CD4-positive, alpha-beta T cell treated with Interleukin-6 for 4 hours (primary cell): ENCODE measurements around the gene PCNX2.

ENCODE experiments used
- DNase-seq: peaks from one replicate; pipeline ENCODE4 v3.0.0-alpha.2; 2020; ENCODE audit warnings: mixed read lengths

Gene PCNX2

DNA sequence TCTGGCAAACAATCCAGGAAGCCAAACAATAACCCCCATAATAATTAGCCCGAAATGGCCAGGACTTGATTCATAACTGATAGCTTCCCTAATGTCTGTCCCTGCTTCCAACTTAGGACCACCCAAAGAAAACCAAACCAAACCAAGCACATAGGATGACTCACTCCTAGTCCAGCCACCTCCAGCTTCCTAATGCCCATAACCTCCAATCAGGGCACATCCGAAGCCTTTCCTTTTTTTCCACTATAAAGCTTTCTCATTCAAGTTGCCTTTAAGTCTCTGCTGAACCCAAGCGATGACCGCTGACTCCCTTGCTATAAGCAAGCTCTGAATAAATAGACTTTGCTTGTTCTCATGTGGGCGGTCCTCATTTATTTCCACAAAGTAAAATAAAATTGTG is 40.4 kb downstream of the PCNX2 start:
- no peak for DNase-seq

DNA sequence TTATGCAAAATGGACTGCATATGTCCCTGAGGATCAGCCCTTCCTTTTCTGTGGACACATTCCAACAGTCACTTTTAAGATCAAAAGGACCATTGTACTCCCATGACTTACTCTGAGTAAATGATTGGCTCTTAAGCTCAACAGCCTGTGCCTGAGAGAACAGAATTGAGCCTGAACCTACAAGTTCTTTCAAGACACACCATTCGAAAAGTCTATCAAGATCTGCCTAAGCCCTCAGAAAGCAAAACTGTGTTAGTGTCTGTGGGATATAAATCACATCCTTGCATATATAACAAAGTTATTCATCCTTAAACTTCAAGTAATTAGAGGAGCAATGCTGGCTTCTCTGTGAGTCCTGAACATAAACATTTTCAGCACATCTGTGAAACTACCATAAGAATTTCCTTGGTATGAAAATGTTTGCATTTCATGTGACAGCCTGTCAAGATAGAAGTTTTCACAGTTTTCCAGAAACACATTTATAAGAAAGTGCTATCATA is 41.6 kb downstream of the PCNX2 start:
- DNase-seq = no peak

DNA sequence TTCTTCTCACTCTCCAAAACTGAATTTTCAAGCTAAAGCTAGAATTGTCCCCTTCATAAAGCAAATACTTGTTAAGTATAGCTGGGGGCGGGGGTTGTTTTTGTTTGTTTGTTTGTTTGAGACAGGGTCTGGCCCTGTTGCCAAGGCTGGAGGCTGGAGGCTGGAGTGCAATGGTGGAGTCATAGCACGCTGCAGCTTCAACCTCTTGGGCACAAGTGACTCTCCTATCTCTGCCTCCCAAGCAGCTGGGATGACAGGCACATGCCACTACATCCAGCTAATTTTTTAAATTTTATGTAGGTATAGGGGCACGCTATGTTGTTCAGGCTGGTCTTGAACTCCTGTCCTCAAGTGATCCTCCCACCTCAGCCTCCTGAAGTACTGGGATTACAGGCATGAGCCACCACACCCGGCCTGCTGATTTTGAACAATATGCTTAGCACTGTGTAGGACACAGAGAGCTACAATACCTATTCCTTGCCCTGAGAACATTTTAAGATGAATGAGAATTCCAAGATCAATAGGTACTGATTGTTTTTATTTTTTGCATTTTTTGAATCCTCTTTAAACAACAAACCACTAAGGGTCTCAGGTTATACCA is 42.2 kb downstream of the PCNX2 start:
- DNase-seq = no peak

DNA sequence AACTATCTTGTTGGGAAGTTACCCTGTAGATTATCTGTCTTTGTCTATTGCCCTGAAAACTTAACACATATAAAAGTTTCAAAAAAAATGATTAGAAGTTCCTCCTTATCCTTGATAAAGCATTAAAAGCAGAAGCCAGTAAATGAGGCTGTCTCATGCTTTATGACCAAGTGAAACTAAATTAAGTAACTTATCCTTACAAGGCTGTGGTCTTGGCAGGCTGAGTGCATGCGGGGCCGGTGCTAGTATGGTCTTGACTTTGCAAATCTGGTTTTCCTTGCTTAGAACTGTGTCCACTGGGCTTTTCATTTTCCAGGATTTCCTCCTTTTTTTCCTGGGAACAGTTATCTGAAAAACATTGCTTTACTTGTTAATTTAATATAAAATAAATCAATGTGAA is 43.1 kb downstream of the PCNX2 start:
- DNase-seq = no peak

DNA sequence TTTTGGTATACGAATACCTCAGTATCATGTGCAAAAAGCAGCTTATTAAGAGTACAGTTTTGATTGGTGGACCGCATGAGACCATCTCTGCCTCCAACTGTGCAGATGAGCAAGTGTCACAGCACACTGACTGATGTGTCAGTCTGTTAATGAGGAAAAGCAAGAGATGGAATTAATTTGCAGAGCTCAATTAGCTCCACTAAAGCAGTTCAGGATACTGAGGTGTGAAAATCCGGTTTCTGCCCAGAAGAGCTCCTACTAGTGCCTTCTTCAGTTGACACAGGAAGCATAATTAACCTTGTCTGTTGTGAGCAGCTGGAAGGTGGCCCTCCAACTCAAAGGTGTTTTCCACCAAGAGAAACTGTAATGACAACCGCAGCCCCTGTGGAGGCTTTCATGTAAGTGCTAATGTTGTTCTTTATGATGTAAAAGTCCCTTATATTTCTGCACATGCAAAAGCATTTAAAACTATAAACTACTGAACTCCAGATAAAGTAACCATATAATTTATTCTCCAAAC is 44.3 kb downstream of the PCNX2 start:
- no peak for DNase-seq

DNA sequence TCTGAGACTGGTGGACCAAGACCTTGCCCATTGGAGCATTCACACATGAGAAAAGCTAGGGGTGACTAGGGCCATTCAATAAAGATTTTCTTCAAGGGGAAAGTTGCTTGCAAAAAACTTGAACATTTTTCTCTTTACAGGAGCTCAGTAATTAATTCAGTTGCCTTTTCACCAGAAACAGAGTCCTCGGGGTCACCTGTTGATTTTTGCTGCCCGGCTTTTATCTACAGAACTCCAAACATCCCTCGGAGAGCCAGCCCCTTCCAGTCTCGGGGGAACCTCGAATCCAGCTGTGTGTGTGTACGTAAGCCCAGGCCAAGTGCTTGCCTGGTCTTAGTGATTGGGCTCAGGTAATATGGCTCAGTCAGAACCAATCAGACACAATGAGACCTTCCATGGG is 47.5 kb downstream of the PCNX2 start:
- DNase-seq = no peak

DNA sequence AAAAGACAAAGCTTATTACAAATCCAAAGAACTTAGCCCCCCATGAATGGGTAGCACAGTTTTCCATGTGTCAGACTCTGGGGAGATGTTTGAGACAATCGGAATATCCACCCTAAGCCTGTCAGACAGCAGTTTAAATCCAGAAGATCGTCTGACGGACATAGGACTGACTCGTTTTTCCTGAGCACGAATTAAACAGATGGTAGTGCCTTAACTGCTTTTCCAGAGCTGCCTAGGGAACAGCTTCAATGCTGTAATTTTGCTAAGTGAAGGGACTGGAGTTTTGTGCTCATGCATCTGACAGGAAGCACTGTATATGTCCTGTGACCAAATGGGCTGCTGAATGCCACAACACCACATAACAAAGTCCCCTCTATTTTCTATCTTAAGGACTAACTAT is 48.6 kb downstream of the PCNX2 start:
- DNase-seq = no peak

DNA sequence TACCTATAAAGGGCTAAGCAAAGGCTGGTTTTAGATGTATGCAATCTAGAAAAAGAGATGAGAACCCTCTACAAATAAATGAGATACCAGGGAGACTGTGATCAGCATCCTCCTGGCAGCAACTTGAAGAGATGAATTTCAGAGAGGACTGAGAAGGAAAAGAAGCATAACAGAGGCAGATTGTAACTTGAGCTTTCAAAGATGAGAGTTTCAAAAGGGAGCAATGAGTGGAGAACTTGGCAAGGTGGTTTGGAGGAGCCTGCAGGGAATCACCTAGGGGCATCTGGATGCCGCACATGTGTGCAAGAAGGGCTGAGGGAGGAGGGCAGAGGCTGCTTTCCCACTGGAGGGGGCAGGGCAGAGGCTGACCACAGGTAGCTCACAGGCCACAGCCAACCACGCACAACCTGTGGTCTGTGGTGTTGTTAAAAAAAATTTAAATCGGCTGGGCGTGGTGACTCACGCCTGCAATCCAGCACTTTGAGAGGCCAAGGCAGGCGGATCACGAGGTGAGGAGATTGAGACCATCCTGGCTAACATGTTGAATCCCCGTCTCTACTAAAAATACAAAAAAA is 50.2 kb downstream of the PCNX2 start:
- no peak for DNase-seq

DNA sequence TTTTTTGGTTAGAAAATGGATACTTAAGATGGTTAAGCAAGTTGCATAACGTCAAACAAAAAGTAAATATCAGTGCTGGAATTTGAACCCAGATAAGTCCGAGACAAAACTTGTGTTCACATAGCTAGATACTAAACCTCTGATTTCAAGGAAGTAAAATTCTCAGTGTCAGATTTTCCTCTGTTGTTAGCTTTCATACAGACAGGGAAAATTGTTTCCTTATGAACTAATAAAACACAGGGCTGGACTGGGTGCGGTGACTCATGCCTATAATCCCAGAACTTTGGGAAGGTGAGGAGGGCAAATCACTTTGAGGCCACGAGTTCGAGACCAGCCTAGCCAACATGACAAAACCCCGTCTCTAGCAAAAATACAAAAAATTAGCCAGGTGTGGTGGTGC is 51.3 kb downstream of the PCNX2 start:
- no peak for DNase-seq

DNA sequence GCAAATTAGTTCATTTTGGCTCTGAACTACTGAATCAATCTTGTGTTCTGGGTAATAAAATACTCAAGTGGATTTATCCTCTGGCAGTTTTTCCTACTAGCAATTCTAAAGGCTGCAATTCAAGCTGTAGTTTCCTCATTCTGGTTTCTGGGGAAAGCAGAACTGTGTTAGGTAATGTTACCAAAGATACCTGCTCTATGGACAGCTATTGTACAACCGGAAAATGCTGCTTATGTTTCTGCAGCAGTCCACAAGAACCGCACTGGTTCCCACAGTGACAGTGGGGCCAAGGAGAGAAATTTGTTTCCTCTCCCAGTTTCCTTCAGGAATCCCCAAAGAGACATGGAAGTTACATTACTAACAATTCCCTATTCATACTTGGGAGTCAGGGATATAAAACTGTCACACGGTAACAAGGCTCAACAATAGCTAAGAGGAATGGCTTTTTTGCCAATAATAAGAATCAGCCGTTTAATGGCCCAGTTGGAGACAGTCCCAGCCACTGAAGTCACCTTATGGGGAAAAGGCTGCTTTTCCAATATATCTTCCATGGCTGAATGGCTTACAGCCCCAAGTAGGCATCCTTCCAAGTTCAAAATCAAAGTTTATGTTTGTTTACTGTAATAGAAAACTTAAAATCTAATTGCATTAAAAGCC is 52.6 kb downstream of the PCNX2 start:
- no peak for DNase-seq

DNA sequence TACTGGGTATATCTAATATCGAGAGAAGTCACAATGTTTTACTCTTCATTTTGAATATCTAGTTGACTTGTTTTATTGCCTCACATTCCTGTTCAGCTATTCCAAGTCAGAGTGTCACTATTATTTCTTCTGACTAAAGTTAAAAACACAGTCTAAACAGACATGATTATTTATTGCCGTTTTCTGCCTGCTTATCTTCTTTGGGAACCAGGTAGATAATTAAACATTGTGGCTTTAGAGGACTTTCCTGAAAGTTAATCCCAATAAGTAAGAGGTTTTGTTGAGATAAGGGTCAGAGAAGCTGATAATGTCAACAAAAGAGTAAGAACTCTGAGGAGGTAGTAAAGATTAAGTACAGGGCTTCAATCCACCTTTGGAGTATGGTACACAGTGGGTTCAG is 53.8 kb downstream of the PCNX2 start:
- DNase-seq = no peak

DNA sequence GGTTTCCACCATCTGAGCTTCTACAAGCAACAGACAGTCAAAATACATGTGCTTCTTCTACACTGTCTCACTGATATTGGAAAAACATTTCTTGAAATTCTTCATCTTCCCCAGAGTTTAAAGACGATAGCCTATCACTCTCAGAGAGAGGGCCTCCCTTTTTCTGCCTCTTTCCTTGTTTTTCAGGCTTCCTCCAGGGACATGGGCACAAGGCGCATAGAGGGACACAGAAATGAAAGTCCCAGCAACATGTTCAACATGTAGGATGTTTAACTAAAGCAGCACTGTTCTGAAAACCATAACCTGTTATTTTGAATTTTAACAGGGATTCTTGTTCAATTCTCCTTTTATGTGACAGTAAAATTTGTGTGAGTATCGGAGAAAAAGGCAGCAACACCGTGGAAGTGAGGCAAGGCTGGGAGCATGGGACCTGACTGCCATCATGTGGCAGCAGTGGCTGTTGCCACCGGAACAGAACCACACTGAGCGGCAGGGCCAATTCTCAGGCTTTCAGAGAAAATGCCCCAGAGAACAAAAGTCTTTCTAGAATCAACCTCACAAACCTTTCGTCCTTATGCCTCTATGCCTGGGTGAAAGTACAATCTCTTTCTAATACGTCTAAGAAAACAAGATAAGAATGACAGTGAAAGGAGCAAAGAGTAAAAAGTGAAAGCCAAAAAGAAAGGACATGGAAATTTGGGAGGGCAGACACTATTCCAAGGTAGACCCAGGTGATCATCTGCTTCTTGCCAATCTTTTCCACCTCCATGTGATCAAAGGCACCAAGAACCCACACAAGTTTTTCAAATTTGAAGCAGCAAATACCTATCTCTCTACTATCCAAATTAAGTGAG is 54.5 kb downstream of the PCNX2 start:
- peak; percentile 22 for DNase-seq

DNA sequence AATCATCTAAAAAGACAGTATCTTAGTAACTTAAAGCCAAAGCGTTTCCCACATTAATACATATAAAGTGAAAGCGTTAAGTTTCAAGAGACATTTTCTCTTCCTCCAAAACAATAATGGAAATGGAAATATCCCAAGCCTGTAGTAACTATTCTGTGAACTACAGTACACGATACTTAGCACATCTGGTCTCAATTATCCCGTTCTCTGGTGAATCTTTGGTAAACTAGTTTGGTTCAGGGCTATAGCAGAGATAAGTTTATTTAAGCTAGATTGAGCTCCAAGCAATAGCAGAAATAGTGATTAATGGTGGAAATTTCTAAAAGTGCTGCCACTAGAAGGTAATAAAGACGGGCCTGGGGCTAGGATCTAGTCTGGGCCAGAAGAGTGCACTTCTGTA is 55.2 kb downstream of the PCNX2 start:
- no peak for DNase-seq

DNA sequence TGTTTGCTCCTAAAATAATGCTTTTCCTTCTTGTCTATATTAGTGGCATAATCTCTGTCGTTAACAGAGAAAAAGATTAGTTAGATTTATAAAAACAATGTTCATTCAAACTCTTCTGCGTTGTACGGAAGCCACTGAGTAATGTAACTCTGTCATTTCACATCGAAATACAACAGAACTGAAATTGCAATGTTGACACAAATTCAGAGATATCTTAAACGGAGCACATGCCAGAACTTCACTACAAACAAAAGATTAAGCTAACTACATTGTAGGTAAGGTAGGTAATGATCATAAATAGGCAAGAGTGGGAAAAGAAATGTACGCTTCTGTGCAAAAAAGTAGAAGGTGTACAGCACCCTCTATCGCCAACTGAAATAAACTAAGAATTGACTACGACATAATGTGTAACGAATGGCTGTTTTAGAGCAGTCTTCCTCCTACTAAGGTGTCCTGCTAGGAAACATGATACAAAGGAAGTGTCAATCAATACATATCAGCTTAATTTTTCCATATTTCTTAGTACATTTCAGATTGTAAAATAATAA is 56.6 kb downstream of the PCNX2 start:
- no peak for DNase-seq

DNA sequence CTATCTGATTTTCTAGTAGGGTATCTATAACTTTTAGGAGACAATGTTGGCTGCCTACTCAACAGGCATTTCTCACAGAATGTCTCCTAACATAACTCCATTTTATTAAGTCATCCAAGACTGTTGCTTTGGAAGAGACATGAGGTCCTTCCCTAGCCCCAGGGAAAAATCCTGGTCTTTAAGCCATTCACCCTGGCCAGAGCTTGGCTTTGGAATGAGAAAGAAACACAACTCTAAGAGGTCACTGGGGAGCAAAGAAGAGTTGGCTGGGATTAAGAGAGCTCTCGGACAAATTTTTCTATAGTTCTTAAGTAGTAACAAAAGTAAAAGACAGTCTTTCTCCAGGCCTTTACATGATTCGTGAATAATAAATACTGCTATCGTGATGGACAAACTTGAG is 57.9 kb downstream of the PCNX2 start:
- no peak for DNase-seq

DNA sequence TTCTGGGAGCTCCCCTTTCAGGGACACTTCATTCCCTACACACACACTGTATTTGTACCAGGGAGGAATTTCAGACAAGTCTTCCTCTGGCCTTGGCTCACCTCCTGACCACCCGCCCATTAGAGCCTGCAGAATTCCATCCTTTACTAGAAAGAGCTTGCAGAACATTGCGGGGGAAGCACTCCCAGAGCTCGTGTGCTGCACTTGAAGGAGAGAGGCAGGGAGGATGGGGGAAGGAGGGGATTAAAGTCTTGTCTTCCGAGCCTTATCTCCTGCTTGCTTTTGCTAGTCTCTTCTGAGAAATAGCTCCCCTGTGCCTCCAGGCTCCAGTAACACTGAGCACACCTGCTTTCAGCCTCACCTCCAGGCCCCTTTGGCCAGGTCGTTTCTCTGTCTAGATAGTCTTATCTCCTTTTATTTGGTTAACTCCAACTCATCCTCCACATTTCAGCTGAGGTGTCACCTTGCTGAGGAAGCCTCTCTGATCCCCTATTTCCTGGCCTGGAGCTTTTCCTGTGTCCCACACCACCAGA is 62.0 kb downstream of the PCNX2 start:
- no peak for DNase-seq

DNA sequence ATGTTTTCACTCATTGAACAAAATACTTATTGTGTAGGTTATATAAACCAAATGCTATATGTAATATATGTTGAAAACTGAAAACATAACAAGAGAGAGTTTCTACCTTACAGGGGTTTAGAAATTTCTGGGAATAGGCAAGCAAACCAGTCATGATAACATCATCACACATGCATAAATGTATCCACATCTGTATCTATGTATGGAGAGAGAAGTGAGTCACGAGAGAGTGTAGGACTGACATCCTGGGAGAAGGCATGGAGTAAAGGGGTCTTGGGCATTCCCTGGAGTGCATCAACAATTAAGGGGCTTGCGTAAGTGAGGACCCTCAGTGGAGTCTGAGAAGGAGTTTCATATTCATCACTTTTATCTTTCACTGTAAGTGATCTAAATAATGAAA is 65.5 kb downstream of the PCNX2 start:
- no peak for DNase-seq

DNA sequence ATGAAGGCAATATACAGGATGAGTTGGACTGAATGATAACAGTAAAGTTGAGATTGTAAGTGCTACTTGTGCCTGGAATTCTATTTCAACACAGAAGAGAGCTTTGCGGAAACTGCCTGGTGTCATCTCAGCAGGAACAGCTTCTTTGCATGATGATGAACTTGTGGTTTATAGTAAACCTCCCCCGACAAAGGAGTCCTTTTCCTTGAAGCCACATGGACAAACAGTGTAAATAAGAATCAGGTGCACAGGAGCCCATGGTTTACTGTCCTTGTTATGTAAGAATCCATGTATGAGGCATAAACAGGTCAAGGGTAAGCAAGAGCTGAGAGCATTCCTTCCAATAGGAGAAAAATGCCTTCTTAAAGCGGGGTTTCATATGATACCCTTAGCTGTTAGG is 66.2 kb downstream of the PCNX2 start:
- no peak for DNase-seq

DNA sequence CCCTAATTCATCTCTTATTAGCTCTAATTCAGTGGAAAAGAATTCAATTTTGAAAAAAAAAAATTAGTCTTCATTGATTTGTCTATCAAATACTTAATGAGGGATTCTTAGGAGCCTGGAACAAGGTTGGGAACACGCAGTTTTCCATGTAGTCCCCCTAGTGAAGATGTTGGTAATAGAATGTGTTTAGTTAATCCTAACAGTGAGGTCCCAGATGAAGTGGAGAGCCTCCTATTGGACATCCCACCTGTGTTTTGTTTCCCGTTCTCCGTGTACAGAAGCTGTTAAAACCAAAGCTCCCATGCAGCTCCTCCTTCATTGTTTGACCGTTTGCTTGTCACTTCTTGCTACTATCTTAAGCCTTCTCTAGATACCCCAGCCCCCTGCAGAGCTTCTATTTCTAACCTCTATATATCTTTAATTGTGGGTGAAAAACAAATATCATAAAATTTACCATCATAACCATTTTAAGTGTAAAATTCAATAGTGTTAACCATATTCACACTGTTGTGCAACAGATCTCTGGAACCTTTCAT is 67.5 kb downstream of the PCNX2 start:
- no peak for DNase-seq

DNA sequence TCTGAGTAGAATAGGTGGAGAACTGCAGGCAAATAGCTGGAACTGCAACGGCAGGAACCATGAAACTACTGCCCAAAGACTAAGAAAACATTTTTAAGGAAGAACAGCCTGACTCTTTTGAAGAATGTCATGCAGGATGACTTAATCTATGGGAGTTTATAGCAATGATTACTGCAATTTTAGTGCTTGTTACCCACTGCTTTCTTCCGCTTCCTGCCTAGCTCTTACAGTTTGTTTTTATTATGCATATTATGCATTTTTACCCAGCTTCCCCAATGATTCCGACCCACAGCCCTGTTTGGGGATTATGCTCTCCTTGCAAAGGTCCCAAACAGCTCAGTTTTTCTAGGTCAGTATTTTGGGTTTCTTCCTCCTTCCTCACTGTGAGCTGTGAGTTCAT is 71.2 kb downstream of the PCNX2 start:
- no peak for DNase-seq

DNA sequence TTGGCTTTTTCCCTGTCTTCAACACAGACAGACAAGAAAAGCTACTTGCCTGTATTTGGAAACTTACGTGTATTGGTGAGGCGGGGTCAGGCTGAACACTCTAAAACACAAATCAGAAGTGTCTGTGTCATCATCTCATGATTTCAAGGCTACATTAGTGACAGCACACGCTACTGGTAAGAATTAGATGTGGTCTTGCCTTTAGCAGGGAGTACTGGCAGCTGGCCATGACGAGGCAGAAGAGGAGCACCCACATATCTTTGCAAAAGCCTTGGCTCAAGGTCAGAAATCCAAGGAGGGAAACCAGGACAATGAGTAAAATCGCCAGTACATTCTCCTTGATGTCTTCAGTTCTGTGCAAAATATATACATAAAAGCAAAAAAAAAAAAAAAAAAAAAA is 77.7 kb downstream of the PCNX2 start:
- DNase-seq = no peak

DNA sequence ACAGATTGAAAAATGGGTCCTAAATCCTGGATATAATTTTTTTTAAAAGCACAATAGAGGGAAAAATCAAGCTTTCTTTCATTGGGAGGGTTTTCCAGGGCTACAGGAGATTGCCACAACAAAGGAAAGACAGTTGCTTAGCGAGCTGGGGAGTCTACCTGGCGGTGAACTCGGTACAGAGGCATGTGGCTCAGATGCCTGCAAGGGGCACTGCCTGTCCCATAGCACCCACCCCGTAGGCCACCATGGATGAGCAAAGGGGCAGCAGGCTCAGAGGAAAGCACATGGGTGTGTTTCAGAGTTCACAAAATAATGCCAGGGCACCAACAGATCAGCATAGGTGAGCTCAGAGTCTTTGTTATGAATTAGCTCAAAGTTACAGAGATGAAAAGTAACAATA is 79.5 kb downstream of the PCNX2 start:
- DNase-seq = no peak
